HepG2 (cell line): ENCODE data around the gene INKA2. TPM values are rescaled to one million over a fixed set of nuclear protein-coding genes. Genes with fewer than 3 reads are reported as not detected.

Experiments
- BATF2 ChIP-seq: sonication (generic); formaldehyde crosslinking; IDR thresholded peaks from 2 replicates; pipeline ENCODE4 v1.8.0; 2022; ENCODE audit warnings: mild to moderate bottlenecking, missing genetic modification reagents, moderate library complexity
- DDIT3 ChIP-seq: sonication (generic); formaldehyde crosslinking; IDR thresholded peaks from 2 replicates; pipeline ENCODE4 v1.4.0; 2020; ENCODE audit warnings: mild to moderate bottlenecking, missing genetic modification reagents
- NFE2 ChIP-seq: sonication (generic); formaldehyde crosslinking; IDR thresholded peaks from 2 replicates; pipeline ENCODE4 v1.4.0; 2020; ENCODE audit warnings: missing genetic modification reagents
- NR2F6 ChIP-seq, 2 experiments: IDR thresholded peaks; 2 replicates each; pipeline ENCODE4 v1.6.1; 2016; ENCODE audit warnings: antibody characterized with exemption in 1 of 2, mild to moderate bottlenecking in 1 of 2
- PAX8 ChIP-seq: sonication (generic); formaldehyde crosslinking; IDR thresholded peaks from 2 replicates; pipeline ENCODE4 v1.8.0; 2022; ENCODE audit warnings: mild to moderate bottlenecking, missing genetic modification reagents, borderline replicate concordance
- PRPF4 ChIP-seq: fragments of 200-400 bp; formaldehyde crosslinking; IDR thresholded peaks from 2 replicates; pipeline ENCODE4 v1.6.1; 2016; ENCODE audit warnings: low read length, low read depth; ENCODE audit not compliant: poor library complexity, severe bottlenecking
- SOX6 ChIP-seq, 2 experiments: fragments of 450-650 bp in 1 of 2; sonication (generic) in 1 of 2; formaldehyde crosslinking in 1 of 2; IDR thresholded peaks; 2 replicates each; pipeline versions ENCODE4 v1.4.0 to v1.6.1; 2017 to 2020; ENCODE audit warnings: antibody characterized with exemption in 1 of 2, mild to moderate bottlenecking in 1 of 2, missing genetic modification reagents in 1 of 2
- TFAP4 ChIP-seq: sonication (generic); IDR thresholded peaks from 2 replicates; pipeline ENCODE4 v1.6.1; 2016; ENCODE audit warnings: low read depth, borderline replicate concordance
- TFDP2 ChIP-seq: sonication (generic); formaldehyde crosslinking; IDR thresholded peaks from 2 replicates; pipeline ENCODE4 v1.4.0; 2020; ENCODE audit warnings: missing genetic modification reagents
- TP53 ChIP-seq: sonication (generic); formaldehyde crosslinking; conservative IDR thresholded peaks from 2 replicates; pipeline ENCODE4 v1.4.0; 2020; ENCODE audit warnings: missing genetic modification reagents
- ZBTB37 ChIP-seq: sonication (generic); formaldehyde crosslinking; IDR thresholded peaks from 2 replicates; pipeline ENCODE4 v1.4.0; 2020; ENCODE audit warnings: mild to moderate bottlenecking, missing genetic modification reagents
- ZFY ChIP-seq: sonication (generic); formaldehyde crosslinking; IDR thresholded peaks from 2 replicates; pipeline ENCODE4 v1.4.0; 2020; ENCODE audit warnings: missing genetic modification reagents
- ZNF160 ChIP-seq: sonication (generic); formaldehyde crosslinking; IDR thresholded peaks from 2 replicates; pipeline ENCODE4 v1.8.0; 2022; ENCODE audit warnings: mild to moderate bottlenecking, inconsistent platforms, missing genetic modification reagents
- ZNF24 ChIP-seq: fragments of 450-650 bp; IDR thresholded peaks from 2 replicates; pipeline ENCODE4 v1.6.1; 2017; ENCODE audit warnings: antibody characterized with exemption, mild to moderate bottlenecking
- ZNF329 ChIP-seq: sonication (generic); formaldehyde crosslinking; IDR thresholded peaks from 2 replicates; pipeline ENCODE4 v1.9.0; 2021; ENCODE audit warnings: low read depth, mild to moderate bottlenecking, missing genetic modification reagents
- ZNF33A ChIP-seq: sonication (generic); formaldehyde crosslinking; IDR thresholded peaks from 2 replicates; pipeline ENCODE4 v1.5.1; 2020; ENCODE audit warnings: missing genetic modification reagents, mild to moderate bottlenecking, moderate library complexity, borderline replicate concordance
- ZNF34 ChIP-seq: sonication (generic); formaldehyde crosslinking; IDR thresholded peaks from 2 replicates; pipeline ENCODE4 v1.4.0; 2020; ENCODE audit warnings: mild to moderate bottlenecking, missing genetic modification reagents, borderline replicate concordance
- ZNF607 ChIP-seq: sonication (generic); formaldehyde crosslinking; IDR thresholded peaks from 2 replicates; pipeline ENCODE4 v1.5.1; 2020; ENCODE audit warnings: missing genetic modification reagents, mild to moderate bottlenecking, borderline replicate concordance
- ZNF678 ChIP-seq: sonication (generic); formaldehyde crosslinking; IDR thresholded peaks from 2 replicates; pipeline ENCODE4 v1.4.0; 2020; ENCODE audit warnings: mild to moderate bottlenecking, missing genetic modification reagents
- polyA plus RNA-seq, 8 experiments: library from polyadenylated mRNA; depleted of rRNA in 3 of 8; stranded (reverse) in 7 of 8; unstranded in 1 of 8; fragments of >200 nt; fragmentation: Illumina TruSeq in 4 of 8; extraction: Trizol in 4 of 8; gene quantifications; 2 replicates each; pipeline versions ENCODE4 v1.2.1 to v1.2.3, GENCODE V29; 2011 to 2016; ENCODE audit warnings: low read depth in 4 of 8, missing spikeins in 1 of 8, mixed read lengths in 1 of 8; ENCODE audit not compliant: insufficient read depth in 1 of 8
- total RNA-seq, 5 experiments: library from RNA; depleted of rRNA; stranded (reverse); fragments of >200 nt; fragmentation: Illumina TruSeq; extraction: Trizol; gene quantifications; 2 replicates each; pipeline ENCODE4 v1.2.3, GENCODE V29; 2016; ENCODE audit warnings: low read depth in 1 of 5
- TF ChIP-seq, protein P1 (sequence below): sonication (generic); formaldehyde crosslinking; IDR thresholded peaks from 2 replicates; pipeline ENCODE4 v1.4.0; 2020; ENCODE audit warnings: missing genetic modification reagents

INKA2 gene
- total and polyA plus RNA-seq, 2 of the 13 experiments (the other 11 are each of a cell fraction or from before 2014, with no cell fraction given): 2.6 to 4.6 TPM

- TF ChIP-seq DDIT3 (no peak), PAX8 (CRISPR knock-in tag) (no peak), NR2F6 (IDR thresholded peaks at IDR 0.05) (no peak), NR2F6 (CRISPR knock-in tag; IDR thresholded peaks at IDR 0.05) (peak; percentile 17; the same call in 1 of the 2 replicates), ZNF160 (CRISPR knock-in tag) (no peak; the same call in 1 of the 2 replicates), ZBTB37 (CRISPR knock-in tag) (no peak), TFAP4 (peak; percentile 9; the same call in 1 of the 2 replicates), ZNF33A (CRISPR knock-in tag) (no peak), NFE2 (CRISPR knock-in tag) (0 out of 2 replicates have a peak, but pooled peaks have one; percentile 27), BATF2 (CRISPR knock-in tag) (0 out of 2 replicates have a peak, but pooled peaks have one; percentile 43), ZNF678 (CRISPR knock-in tag) (no peak), ZNF329 (no peak), ZNF24 (peak; percentile 42; the same call in 1 of the 2 replicates), ZFY (CRISPR knock-in tag) (peak; percentile 84; the same call in 1 of the 2 replicates), TP53 (CRISPR knock-in tag) (no peak), TFDP2 (peak; percentile 95), PRPF4 (peak; percentile 94), SOX6 (IDR thresholded peaks at IDR 0.05) (no peak), SOX6 (CRISPR knock-in tag; IDR thresholded peaks at IDR 0.05) (peak; percentile 65; the same call in 1 of the 2 replicates), ZNF607 (CRISPR knock-in tag) (peak; percentile 42), ZNF34 (CRISPR knock-in tag) (no peak)
- TF ChIP-seq, protein P1, sequence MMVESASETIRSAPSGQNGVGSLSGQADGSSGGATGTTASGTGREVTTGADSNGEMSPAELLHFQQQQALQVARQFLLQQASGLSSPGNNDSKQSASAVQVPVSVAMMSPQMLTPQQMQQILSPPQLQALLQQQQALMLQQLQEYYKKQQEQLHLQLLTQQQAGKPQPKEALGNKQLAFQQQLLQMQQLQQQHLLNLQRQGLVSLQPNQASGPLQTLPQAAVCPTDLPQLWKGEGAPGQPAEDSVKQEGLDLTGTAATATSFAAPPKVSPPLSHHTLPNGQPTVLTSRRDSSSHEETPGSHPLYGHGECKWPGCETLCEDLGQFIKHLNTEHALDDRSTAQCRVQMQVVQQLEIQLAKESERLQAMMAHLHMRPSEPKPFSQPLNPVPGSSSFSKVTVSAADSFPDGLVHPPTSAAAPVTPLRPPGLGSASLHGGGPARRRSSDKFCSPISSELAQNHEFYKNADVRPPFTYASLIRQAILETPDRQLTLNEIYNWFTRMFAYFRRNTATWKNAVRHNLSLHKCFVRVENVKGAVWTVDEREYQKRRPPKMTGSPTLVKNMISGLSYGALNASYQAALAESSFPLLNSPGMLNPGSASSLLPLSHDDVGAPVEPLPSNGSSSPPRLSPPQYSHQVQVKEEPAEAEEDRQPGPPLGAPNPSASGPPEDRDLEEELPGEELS (CRISPR knock-in tag): peak; percentile 68
These were observed 16.3 kb upstream of the INKA2 start, which contains the start of gene DDX20 (continued) for GRCh38 chr1:111755331-111756123.
